ENCODE data around the gene ARL8A. TPM values are rescaled to one million over a fixed set of nuclear protein-coding genes. Genes with fewer than 3 reads are reported as not detected.

The ARL8A gene
- total RNA-seq, 1 donor from 2014 or later, result 28.1 TPM

Other genes with a start within 250 kb of the ARL8A start
- gene LMOD1, start 198.2 kb downstream of the ARL8A start, total RNA-seq, result under 0.01 and 0.07 TPM in 2 replicates
- gene TIMM17A, start 189.2 kb downstream of the ARL8A start, total RNA-seq, result 82.8 and 108 TPM in 2 replicates
- gene RNPEP, start 162.1 kb downstream of the ARL8A start, total RNA-seq, result 53.5 and 55.4 TPM in 2 replicates
- 0.07 and 0.11 TPM in 2 replicates for gene ELF3, start 134.2 kb downstream of the ARL8A start, total RNA-seq
- not detected in 2 replicates for gene GPR37L1, start 21.8 kb downstream of the ARL8A start, total RNA-seq
- 0.40 TPM in 1 of 2 replicates, not detected in the other for gene PTPN7, start 15.9 kb upstream of the ARL8A start, total RNA-seq
- not detected in 2 replicates for gene LGR6, start 49.1 kb upstream of the ARL8A start, total RNA-seq
- 35.2 and 51.3 TPM in 2 replicates for gene UBE2T, start 197.2 kb upstream of the ARL8A start, total RNA-seq
- gene PPP1R12B, start 204.0 kb upstream of the ARL8A start, total RNA-seq, result 5.2 and 15.8 TPM in 2 replicates